OCI-LY7 (cell line): Measurements from ENCODE around the gene TAS2R41. TPM values are rescaled to one million over a fixed set of nuclear protein-coding genes. Genes with fewer than 3 reads are reported as not detected.

Source experiments
- BruUV-seq: library from RNA; stranded (reverse); fragments of 400-500 nt; replicated peaks from 2 replicates; lab custom pipeline; 2021; lab: Mats Ljungman, UMichigan
- CTCF ChIA-PET: fragments of 300-600 bp; sonication (Branson Sonifier 250); formaldehyde crosslinking; loops from one replicate; lab custom pipeline; 2022; ENCODE audit warnings: antibody characterized with exemption; ENCODE audit not compliant: unreplicated experiment; lab: Charles Lee
- POLR2A ChIA-PET: fragments of 300-600 bp; sonication (Branson Sonifier 250); formaldehyde crosslinking; loops from one replicate; lab custom pipeline; 2022; ENCODE audit warnings: antibody characterized with exemption; lab: Charles Lee
- DNase-seq: peaks from one replicate; pipeline ENCODE4 v3.0.0-alpha.2; 2015; ENCODE audit warnings: low spot score
- H2AFZ ChIP-seq: fragments of 200-600 bp; sonication (generic), shearing (Covaris generic); 2 replicates; pipeline ENCODE4 v1.6.1; 2014; ENCODE audit warnings: mild to moderate bottlenecking, antibody characterized with exemption, low read length, moderate library complexity
- H3K27ac ChIP-seq: fragments of 200-600 bp; sonication (generic); 2 replicates; pipeline ENCODE4 v1.5.1; 2014; ENCODE audit warnings: mixed run types, low read depth, mild to moderate bottlenecking, moderate library complexity, low read length, inconsistent platforms; ENCODE audit not compliant: poor library complexity, severe bottlenecking
- H3K36me3 ChIP-seq: fragments of 200-600 bp; sonication (generic); 2 replicates; pipeline ENCODE4 v1.6.1; 2014; ENCODE audit warnings: mild to moderate bottlenecking, antibody characterized with exemption, low read length, moderate library complexity, mixed read lengths; ENCODE audit not compliant: insufficient read depth
- H3K4me1 ChIP-seq: fragments of 200-600 bp; sonication (generic); 2 replicates; pipeline ENCODE4 v1.5.1; 2014; ENCODE audit warnings: mild to moderate bottlenecking, low read length; ENCODE audit not compliant: insufficient read depth, poor library complexity, severe bottlenecking
- H3K4me2 ChIP-seq: fragments of 200-600 bp; sonication (generic); 2 replicates; pipeline ENCODE4 v1.6.1; 2014; ENCODE audit warnings: mild to moderate bottlenecking, low read length
- H3K4me3 ChIP-seq: fragments of 200-600 bp; sonication (generic); 2 replicates; pipeline ENCODE4 v1.5.1; 2014; ENCODE audit warnings: mild to moderate bottlenecking, low read depth, low read length; ENCODE audit not compliant: poor library complexity, severe bottlenecking
- H3K79me2 ChIP-seq: fragments of 200-600 bp; sonication (generic); 2 replicates; pipeline ENCODE4 v1.6.1; 2016; ENCODE audit warnings: low read depth, mild to moderate bottlenecking, low read length, moderate library complexity, mixed read lengths; ENCODE audit not compliant: insufficient read depth
- H3K9me2 ChIP-seq: fragments of 200-600 bp; sonication (generic); 2 replicates; pipeline ENCODE4 v1.6.1; 2016; ENCODE audit warnings: mild to moderate bottlenecking, low read length, mixed read lengths; ENCODE audit not compliant: insufficient read depth
- H3K9me3 ChIP-seq: fragments of 200-600 bp; sonication (generic); 2 replicates; pipeline ENCODE4 v1.6.1; 2014; ENCODE audit warnings: mild to moderate bottlenecking, mixed run types, low read length, mixed read lengths
- H4K20me1 ChIP-seq: fragments of 200-600 bp; sonication (generic); 2 replicates; pipeline ENCODE4 v1.6.1; 2014; ENCODE audit warnings: mild to moderate bottlenecking, antibody characterized with exemption, low read length, moderate library complexity, mixed read lengths; ENCODE audit not compliant: insufficient read depth
- EZH2phosphoT487 ChIP-seq: fragments of 200-600 bp; sonication (generic); IDR thresholded peaks from 2 replicates; pipeline ENCODE4 v1.6.1; 2018; ENCODE audit warnings: low read depth, borderline replicate concordance, mild to moderate bottlenecking, mixed run types, antibody characterized with exemption, low read length, moderate library complexity, mixed read lengths
- intact Hi-C: fragments of 100-400 bp; cut with micrococcal nuclease; formaldehyde crosslinking; loops from one replicate; pipeline ENCODE4 v1.10.0; 2022; ENCODE audit not compliant: unreplicated experiment
- total RNA-seq, 2 experiments: library from RNA; depleted of rRNA in 1 of 2; stranded (reverse); fragments of >200 nt in 1 of 2; shearing (Covaris generic) in 1 of 2; gene quantifications; 2 replicates each; pipeline ENCODE4 v1.2.3, GENCODE V29; 2014 to 2022
- TF ChIP-seq, protein P1 (sequence below): fragments of 200-600 bp; sonication (generic); conservative IDR thresholded peaks from 2 replicates; pipeline ENCODE4 v1.5.1; 2014; ENCODE audit warnings: mild to moderate bottlenecking, antibody characterized with exemption, low read length, moderate library complexity, mixed read lengths

The TAS2R41 gene
- total RNA-seq, 2 experiments from 2014 or later, result not detected

DNA sequence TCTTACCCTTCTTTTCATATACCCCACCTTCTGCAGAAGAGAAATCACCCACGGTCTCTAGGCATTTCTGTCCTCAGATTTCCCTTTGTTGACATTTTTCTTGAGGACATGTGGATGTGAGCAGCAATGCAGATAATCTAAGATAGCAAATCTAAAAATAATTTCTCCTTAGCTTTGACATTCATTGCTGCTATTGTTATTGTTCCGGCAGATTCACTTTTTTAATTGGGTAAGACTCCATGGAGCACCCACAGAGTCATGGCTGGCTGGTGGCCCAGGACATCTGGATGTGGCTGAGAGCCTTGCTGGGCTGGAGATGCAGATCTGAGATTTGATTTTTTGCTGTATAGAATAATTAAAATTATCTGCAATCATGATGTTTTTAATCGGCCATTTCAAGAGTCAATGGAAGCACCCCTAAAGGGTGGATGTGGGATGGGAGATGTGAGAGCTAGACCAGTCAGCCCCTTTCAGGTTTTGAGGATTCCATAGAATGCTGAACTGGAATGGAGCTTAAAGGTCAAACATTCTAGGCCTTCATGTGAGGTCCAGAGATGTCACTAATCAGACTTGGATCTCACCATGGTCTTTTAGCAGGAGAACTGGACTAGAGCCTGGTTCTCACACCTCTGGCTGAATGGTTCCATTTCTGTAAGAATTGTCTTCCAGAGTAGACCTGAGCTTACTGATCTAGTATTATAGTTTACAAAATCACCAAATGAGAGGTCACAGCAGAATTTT, 37.5 kb downstream of the TAS2R41 start:
- ChIA-PET CTCF (no interaction called here), POLR2A (no interaction called here)
- H3K9me2 ChIP-seq, result no peaks in the 10 kb centered on the region
- no peaks in the 10 kb centered on the region for H3K79me2 ChIP-seq
- no peaks in the 10 kb centered on the region for H4K20me1 ChIP-seq
- no TSS peak for BruUV-seq
- H3K4me3 ChIP-seq, result no peak overlapping the region
- H3K27ac ChIP-seq, result no peak overlapping the region
- no peaks in the 10 kb centered on the region for H3K9me3 ChIP-seq
- no peaks in the 10 kb centered on the region for H3K36me3 ChIP-seq
- no peak overlapping the region for H3K4me2 ChIP-seq
- no peak overlapping the region for H2AFZ ChIP-seq
- intact Hi-C loops, result no loop called here
- no peaks in the 10 kb centered on the region for H3K4me1 ChIP-seq
- DNase-seq, result no peak
- no peak for TF ChIP-seq EZH2phosphoT487
- TF ChIP-seq, protein P1, sequence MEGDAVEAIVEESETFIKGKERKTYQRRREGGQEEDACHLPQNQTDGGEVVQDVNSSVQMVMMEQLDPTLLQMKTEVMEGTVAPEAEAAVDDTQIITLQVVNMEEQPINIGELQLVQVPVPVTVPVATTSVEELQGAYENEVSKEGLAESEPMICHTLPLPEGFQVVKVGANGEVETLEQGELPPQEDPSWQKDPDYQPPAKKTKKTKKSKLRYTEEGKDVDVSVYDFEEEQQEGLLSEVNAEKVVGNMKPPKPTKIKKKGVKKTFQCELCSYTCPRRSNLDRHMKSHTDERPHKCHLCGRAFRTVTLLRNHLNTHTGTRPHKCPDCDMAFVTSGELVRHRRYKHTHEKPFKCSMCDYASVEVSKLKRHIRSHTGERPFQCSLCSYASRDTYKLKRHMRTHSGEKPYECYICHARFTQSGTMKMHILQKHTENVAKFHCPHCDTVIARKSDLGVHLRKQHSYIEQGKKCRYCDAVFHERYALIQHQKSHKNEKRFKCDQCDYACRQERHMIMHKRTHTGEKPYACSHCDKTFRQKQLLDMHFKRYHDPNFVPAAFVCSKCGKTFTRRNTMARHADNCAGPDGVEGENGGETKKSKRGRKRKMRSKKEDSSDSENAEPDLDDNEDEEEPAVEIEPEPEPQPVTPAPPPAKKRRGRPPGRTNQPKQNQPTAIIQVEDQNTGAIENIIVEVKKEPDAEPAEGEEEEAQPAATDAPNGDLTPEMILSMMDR, result no peak

DNA sequence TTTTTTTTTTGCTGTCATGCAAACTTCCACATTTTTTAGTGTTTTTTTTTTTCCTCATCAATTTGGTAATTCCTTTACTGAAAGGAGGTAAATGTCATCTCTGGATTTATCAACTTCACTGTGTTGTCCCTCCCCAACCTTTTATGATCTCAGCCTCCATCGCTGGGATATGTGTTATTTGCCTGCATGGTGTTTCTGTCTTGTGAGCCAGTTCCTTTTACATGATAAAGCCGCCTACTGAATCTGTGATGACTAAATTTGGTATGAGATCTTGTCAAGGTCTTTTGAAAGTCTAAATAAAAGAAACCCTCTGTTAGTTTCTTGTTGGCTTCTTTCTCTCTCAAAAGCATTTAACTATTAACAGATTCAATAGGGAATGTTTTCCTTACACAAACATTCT, 39.3 kb downstream of the TAS2R41 start:
- Histone ChIP-seq H3K36me3 (no peaks in the 10 kb centered on the region), H3K9me2 (no peaks in the 10 kb centered on the region), H4K20me1 (no peaks in the 10 kb centered on the region), H3K79me2 (no peaks in the 10 kb centered on the region), H2AFZ (no peak overlapping the region), H3K27ac (no peak overlapping the region), H3K4me2 (no peak overlapping the region), H3K4me3 (no peak overlapping the region), H3K4me1 (no peaks in the 10 kb centered on the region), H3K9me3 (no peaks in the 10 kb centered on the region)
- intact Hi-C loops, result no loop called here
- ChIA-PET POLR2A (no interaction called here), CTCF (no interaction called here)
- BruUV-seq, result no TSS peak
- TF ChIP-seq, protein P1, result no peak
- TF ChIP-seq EZH2phosphoT487, result no peak
- no peak for DNase-seq

DNA sequence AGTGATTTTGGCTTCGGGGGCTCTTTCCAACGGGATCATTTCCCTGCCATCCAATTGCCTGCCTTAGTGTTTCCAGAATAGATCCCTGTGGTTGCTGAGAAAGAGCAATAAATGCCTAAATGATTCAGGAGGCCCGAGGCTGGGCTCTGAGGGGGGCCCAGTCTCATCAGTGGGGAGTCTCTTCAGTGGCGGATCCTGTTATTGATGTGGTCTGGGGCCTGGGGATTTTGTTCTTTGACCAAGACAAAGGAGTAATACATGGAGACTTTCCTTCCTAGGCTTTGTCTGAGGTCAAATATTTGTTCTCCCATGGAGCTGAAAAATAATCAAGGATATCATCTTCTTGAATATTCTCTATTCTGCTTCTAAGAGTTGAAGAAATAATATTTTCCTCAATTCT, 40.8 kb downstream of the TAS2R41 start:
- DNase-seq, result no peak
- no peaks in the 10 kb centered on the region for H3K36me3 ChIP-seq
- no peak overlapping the region for H3K27ac ChIP-seq
- H3K9me3 ChIP-seq, result no peaks in the 10 kb centered on the region
- H3K4me3 ChIP-seq, result no peak overlapping the region
- H3K79me2 ChIP-seq, result no peaks in the 10 kb centered on the region
- BruUV-seq, result no TSS peak
- H4K20me1 ChIP-seq, result no peaks in the 10 kb centered on the region
- ChIA-PET CTCF (no interaction called here), POLR2A (interaction anchor here (0.6 kb wide), 1 partner anchor 836 kb away, joined by 3 read pairs; no protein-coding TSS in a partner anchor)
- TF ChIP-seq, protein P1, result no peak
- no peak for TF ChIP-seq EZH2phosphoT487
- no peaks in the 10 kb centered on the region for H3K9me2 ChIP-seq
- H2AFZ ChIP-seq, result no peak overlapping the region
- no peak overlapping the region for H3K4me2 ChIP-seq
- intact Hi-C loops, result no loop called here
- no peaks in the 10 kb centered on the region for H3K4me1 ChIP-seq
